T-helper 1 cell (primary cell): ENCODE data around the gene EPB41L4B.

Experiments
- DNase-seq, 5 donors: peaks; one replicate each; pipeline ENCODE4 v3.0.0-alpha.2; 2012 to 2020

Gene EPB41L4B

DNA sequence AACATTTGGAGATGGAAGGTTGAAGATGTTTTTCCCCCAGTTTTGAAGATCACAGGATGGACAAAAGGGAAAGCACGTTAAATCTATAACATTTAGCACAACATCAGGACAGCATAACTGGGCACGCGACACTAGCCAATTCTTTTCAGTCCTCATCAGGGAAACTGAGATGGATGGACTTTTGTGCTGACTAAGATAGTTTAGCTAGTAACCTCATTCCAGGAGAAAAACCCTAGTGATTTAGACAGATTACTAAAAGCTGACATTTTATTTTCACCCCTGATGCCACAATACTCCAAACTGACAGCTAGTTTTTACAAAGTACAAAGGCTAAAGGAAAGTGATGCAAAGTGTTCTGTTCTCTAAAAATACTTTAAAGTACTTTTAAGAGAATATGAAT is 53.3 kb downstream of the EPB41L4B start:
- DNase-seq: no peak

DNA sequence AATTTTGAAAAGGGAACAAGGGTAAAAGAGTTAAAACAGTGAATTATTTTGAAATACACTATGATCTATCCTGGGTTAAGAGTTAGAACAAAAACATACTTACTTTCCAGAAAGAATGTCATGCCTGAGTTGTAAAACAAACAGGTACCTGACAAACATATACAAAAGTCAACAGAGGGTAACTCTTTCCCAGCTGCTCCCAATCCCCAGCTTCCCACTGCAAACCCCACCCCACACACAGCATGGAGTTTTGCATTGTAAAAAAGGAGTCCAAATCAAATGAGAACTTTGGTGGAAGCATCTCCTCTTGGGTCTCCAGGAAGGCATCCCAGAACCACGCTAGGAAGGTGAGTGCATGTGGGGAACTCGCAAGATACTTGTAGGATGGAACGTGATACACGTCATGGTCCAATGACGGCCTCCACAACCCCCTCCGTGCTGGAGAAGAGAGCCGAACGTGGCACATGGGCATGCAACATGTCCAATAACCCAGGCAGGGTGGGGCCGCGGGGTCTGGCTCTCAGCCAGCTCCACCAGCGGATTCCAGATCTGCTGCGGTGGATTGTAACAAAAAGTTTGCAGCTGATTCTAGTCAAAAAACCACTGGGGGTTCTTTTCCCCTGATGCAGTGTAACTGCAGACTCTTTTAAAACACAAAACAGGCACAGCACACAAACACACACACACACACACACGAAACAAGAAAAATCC is 55.8 kb downstream of the EPB41L4B start:
- DNase-seq: no peak

DNA sequence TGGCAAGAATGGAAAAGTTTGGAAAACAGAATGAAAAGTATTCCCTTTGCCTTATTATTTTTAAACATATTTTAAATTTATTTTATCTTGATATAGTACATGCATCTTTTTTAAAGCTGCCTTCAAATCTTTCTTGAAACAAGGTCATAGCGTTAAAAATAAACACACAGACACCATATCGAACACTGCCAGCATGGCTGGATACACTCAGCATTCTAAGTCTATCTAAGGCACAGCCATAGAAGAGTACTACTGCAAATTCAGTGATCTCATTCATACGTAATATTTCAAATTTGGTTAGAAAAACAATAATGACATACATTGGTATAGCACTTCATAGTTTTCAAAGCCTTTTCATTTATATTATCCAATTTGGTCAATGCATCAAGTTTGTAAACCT is 57.5 kb downstream of the EPB41L4B start:
- no peak for DNase-seq

DNA sequence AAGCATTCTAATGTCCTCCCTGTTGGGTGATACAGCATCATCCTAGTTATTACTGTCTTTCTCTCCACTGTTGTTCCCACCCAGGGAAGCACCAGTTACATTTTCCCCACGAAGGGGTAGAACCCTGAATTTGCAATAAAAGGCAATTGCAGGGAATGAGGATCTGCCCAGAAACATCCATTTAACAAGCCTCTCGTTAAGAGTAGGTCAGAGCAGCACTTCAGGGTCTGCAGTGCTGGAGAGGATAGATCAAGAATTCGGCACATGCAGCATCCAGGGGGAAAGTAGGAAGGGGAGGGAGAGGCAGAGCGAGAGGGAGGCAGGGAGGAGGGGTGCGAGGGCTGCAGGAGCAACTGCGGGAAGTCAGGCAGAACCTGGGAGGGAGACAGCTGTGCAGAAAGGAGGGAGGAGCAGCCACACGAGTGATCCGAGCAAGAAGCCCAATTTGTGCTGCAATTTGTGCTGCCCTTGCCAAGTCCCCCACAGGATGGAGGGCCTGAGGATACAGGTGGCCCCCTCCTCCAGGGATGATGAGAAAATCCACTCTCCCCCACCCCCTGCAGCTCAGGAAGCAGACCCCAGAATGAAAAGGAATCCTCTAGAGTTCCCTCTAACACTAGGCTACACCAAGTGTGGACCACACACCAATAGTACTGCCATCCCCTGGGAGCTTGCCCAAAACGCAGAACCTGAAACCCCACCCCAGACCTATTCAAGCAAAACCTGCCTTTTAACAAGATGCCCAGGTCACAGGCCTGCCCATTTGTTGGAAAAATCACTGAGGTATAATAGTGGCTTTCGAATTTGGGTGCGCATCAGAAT is 62.2 kb downstream of the EPB41L4B start:
- no peak for DNase-seq

DNA sequence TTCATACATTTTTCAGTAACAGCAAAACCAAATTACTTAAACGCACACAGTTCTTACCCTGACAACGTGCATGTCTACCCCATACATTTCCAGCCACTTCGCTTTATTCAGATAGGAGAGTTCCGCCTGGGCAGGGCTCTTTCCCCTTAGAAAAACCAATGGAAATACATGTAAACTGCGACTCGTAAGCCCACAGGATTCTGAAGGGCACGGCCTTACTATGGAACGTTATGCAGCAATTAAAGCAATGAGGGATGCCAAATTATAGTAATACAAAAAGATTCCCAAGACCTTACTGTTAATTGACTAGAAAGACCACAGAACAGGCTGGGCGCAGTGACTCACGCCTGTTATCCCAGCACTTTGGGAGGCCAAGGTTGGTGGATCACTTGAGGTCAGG is 64.5 kb downstream of the EPB41L4B start:
- no peak for DNase-seq

DNA sequence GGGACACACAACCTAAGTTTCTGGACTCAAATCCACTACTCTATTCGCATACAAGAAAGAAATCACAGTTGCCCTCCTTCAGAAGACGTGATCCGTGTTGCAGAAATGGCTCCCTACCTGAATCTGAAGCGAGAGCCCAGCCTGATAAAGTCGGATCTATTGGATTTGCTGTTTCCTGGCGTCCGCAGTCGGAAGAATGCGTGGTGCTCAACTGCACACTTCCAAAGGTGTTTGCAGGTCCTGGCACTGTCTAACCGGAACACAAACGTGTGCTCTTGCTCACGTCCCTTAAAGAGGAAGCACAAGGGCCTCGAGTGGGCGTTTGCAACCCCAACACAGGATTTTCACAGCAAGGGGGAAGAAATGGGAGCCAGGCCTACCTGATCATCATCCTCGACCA is 65.5 kb downstream of the EPB41L4B start:
- no peak for DNase-seq

DNA sequence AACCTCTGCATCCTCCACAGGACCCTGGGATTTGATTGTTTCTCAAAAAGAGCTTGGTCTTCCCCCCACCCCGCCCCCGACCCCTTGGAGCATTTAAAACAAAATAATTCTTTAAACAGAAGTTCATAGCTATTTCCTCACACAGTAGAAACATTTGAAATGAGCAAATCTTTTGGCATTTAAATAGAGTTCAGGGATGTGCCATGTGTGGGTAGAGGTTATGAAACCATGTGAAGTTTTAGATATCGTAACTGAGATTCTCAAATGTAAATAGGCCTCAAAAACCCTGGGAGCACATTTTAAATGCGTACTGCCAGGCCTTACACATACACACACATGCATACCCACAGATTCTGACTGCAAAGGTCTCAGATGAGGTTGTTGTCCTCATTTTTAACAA is 66.5 kb downstream of the EPB41L4B start:
- DNase-seq: no peak

DNA sequence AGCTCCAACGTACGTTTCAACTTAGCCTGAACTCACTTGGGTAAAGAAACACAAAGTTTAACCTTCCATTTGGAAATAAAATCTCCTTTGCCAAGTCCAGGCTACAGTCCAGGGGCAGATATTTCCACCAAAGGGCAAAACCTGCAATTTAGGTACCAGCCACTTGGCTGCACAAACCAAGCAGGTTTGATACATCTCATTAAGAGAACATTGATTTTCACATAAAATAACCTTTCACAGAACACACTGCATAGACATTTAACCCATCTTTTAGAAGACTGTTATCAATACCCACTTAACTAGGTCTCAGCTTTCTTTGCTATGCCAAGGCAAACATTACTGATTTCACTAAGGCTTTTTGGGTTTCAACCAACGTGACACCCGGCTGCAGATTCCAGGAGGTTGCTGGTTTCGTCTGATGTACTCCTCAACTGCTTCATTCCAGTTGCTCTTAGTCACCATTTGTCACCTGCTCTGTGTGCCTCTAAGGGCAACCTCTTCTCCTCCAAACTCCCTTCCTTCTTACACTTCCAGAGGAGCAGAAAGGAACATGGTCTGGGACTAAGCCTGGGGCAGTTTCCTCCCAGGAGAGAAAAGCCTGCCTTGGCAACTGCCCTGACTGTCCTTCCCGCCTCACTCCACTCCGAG is 67.1 kb downstream of the EPB41L4B start:
- no peak for DNase-seq

DNA sequence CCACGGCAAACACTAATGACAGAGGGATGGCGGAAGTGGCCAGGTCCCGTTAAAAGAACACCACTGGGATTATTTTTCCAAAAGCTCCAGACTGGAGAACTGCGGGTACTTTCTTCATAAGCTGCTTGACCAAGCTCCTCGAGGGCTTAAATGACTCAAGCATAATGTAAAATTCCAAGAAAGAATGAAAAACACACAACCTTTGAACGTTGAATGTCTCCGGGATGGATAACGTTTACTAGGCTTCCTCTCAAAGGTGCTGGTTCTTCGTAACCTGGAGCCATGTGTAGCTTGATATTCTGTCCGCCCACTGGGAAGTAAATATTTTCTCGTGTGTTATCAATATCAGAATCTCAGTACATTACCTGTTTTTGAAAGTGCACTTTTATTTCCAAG is 67.6 kb downstream of the EPB41L4B start:
- DNase-seq: no peak

DNA sequence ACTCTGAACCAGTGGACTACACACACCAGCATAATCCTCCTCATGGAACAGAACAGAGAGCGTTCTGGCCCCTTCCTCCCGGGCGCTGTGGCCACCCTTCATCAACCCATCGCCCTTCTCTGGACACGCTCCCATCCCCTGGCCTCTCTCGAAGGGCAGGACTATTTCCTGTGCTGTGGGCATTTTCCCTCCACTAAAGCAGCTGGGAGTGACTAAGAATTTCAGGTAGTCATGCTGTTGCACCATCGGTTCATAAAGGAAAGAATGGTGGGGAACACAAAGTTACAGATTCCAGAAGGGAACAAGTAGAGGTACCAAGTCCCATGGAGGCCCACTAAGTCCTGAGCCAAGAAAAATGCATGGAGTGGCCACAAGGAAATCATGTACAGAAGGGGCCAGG is 68.6 kb downstream of the EPB41L4B start:
- DNase-seq: no peak

DNA sequence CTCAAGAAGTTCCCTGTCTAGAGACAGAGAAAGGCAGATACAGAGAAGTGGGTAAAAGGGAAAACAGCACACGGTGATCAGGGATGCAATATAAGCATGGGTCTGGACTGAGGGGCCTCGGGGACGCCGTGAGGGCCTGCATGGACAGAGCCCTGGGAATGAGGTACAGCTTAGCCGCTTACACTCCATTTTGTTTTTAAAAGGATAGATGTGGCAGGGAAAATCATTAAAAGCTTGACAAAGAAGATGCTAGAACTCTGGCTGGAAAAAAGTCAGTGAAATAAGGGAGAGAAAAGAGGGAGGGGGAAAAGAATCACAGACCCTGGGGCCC is 69.1 kb downstream of the EPB41L4B start:
- no peak for DNase-seq

DNA sequence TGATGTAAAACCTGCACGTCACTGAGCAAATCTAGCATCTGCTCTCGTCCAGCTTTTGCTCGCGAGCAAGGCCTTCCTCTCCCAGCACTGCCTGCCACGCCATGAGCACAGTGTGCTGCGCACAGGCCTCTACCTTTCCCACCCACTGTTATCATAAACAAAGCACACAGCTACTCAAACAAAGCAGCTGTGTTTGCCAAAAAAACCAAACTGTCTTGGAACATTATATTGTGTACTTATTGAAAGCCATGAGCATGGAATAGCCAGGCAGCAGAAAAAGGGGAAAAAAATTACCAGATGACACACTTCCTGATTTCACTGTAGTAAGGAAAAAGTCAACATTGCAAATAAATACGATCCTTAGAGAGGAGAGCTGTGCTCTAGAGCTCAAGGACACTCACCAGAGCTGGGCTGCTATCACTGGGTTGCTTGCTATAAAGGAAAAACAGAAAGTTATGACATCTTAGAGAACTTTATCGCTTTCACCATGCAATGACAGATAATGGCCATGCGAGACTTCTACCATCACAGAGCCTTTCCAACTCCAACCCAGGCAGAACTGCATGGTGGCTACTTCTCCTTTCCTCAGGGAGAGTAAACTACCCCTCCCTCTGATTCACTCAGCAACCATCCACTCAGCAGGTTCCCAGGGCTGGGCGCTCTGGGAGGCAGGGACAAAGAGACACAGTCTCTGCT is 69.6 kb downstream of the EPB41L4B start:
- DNase-seq: no peak

DNA sequence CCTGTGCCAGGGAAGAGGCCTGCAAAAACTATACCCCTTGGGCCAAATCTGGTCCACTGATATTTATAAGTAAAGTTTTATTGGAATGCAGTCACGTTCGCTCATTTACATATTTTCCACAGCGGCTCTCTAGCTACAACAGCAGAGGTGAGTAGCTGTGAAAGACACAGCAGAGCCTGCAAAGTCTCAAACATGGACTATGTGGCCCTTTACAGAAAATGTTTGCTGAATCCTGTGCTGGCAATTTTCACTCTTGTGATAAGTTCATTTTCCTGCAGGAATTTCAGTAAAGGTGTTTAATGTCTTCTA is 70.1 kb downstream of the EPB41L4B start:
- DNase-seq: no peak

DNA sequence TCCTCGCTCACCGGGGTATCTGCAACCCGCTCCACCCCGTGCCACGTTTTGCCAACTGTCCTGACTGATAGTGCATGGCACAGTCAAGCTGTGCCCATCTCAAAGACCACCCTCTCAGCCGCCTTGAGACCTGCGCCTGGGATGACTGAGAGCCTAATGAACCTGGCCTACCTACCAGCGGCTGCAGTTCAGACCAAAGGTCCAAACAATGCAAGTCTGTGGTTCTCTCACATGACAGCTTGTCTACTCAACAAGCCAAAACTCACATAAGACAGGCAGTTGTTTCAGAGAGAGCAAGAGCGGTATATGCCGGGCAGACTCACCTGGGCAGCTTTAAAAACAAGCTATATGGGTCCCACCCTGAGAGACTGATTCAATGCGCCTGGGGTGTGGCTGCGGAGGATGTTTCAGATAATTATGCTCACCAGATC is 70.5 kb downstream of the EPB41L4B start:
- DNase-seq: no peak

DNA sequence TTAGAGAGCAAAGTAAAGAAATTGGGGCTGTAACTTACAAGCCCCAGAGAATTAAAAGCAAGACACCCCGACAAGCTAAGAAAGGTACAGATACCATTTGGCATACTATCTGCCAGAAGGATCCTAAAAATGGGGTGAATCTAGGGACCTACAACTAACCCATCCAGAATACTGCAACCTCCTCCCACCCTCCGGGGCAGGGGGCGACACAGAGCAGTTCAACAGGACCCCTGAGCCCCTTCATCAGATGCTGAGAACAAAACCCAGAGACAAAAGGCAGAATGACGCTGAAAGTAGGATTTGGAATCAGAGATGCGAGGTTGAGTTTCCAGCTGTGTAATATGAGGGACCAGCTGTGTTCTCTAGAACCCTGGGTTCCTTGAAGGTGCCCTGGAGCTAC is 71.2 kb downstream of the EPB41L4B start:
- no peak for DNase-seq

DNA sequence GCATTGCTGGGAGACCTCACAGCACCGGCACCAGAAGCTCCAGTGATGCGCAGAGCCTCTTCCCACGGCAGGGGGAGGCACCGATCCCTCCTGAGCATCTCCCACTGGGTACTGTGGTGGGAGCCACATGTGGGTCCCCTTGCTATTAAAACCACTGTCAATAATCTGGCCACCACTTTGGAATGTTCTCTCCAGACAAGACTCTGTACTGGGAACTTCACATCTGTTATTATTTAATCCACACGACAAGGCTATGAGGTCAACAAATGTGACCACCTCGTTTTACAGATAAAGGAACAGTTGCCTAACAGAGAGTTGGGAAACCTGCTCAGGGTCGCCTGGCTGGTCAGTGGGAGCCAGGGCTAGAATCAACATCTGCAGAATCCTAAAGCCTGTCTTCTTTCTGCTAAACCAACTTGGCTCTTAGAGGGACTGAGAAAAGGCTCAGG is 72.7 kb downstream of the EPB41L4B start:
- no peak for DNase-seq

DNA sequence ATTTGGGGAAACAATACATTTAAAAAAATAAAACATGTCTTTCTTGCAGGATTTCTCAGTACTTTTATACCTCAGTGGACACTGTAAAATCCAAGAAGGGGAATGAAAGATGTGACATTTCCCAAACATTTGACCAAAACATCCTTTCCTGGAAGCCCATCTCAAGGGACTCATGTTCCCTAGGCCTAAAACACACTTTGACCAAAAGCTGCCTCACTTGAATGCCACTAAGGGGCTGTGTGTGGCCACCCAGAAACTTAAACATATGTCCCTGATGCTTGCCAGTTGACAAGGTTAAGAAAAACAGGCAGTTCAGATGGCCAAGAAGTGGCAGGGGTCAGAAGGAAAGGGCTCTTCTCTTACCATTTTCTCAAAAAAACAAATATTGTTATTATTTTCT is 73.6 kb downstream of the EPB41L4B start:
- DNase-seq: no peak

DNA sequence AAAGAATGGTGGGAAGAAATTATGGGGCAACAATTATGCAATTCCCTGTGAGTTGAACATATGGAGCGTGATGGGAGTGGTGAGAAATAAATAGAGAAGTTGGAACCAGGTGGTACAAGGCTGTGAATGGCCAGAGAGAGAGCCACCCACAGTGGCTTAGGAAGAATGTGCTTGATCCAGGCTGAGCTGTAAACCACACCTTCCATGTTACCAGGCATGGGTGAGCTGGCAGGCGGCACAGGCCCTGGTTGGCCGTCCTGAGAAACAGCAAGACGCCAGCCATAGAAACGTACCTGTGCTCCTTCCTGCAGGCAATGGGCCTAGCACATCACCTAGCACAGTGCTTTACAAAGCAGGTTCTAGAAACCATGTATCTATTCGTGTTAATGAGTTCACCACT is 74.3 kb downstream of the EPB41L4B start:
- DNase-seq: no peak

DNA sequence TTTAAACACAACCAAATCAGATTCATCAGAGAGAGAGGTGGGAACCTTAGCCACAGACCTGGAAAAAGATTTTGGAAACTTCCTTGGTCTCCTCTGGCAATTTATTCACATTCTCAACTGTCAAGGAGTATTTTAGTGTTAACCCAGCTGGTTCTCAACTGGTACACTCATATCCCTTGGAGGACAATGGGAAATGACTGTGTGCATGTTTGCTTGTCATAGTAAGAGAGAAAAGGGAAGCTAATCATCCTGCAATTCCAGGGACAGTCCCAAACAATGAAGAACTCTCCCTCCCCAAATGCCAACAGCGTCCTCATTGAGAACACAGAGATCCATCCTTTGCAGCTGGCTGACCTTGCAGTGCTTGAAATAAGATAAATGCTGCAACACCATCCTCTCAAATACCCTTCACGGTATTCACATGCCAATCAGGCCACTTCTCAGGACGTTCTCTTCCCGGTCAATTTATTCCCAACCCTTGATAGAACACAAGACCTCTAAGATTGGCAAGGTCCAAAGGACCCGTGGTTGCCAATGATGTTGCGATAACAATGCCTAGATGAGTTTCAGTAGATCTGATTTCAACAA is 75.5 kb downstream of the EPB41L4B start:
- DNase-seq: no peak

DNA sequence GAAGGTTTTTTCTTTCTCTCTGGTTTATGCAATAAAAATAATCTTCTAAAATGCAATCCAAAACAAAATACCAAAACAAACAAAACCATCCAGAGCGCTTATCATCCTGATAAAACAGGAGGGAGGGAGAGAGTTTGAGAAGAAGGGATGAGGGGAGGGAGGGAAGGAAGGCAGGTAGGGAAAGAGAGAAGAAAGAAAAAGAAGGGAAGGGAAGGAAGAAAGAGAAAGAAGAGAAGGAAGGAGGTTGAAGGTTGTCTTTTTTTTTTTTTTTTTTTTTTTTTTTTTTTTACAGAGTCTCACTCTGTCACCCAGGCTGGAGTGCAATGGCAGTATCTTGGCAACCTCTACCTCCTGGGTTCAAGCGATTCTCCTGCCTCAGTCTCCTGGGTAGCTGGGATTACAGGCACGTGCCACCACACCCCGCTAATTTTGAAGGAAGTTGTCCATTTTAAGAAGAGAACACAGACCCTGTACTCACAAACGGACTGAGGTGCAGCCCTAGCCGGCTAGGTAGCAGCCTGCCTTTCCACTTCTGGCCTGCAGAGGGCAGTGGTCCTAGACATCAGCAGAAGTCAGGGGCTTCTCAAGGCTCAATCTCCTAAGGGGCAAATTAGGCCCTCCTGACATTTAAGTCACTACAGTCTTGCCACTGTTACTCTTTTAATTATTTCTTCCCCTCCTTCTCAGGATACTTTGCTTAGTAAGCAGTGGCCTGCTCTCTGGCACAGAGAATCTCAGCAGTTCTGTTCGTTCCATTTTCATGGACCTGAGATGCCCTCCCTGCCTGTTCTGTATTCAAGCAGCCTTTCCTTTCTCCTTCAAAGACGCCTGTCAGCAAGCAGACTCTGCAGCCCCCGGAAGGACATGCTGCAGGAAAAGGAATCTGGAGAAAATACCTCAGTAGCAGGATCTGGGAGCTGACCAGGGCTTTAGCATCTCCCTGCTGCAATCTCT is 76.4 kb downstream of the EPB41L4B start:
- peak in 4 of 5 donors; percentile 28 to 66 (median 45) for DNase-seq

DNA sequence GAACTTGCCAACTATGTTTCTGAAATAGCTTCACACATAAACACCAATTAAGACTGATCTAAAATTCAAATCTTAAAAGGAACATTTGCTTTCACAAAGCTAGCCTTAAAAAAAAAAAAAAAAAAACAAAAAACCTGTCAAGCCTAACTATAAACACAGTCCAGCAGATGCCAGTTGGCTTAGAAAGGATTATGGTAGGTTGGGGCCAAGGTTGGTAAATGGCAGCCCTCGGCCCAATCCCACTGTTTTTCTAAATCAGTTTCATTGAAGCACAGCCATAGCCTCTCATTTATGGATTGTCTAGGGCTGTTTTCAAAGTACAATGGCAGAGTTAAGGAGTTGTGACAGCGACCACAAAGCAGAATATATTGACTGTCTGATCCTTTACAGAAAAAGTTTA is 78.1 kb downstream of the EPB41L4B start:
- no peak for DNase-seq

DNA sequence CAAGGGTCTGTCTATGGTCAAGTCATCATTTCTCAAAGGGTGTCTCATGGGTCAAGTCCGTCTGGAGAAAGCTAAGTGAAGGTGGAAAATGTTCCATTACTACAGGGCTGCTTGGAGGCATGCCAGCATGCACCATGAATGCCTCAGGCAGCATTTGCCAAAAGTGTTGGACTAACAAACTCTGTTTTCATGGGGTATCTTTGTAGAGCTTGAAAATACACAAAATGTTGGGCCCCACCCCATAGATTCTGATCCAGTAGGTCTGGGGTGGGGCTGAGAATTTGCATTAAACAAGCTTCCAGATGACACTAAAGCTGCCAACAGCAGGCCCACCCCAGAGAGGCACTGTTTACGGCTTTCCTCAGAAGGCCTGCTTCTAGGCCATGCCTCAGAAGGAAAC is 78.8 kb downstream of the EPB41L4B start:
- no peak for DNase-seq
